Astrocyte (in vitro differentiated cells and primary cell): ENCODE measurements around the gene TMEM235. TPM values are rescaled to one million over a fixed set of nuclear protein-coding genes. Genes with fewer than 3 reads are reported as not detected.

ENCODE experiments used
- DNase-seq: peaks from one replicate; pipeline ENCODE4 v3.0.0-alpha.2; 2010; ENCODE audit warnings: low read depth
- FAIRE-seq: peaks from 2 replicates; lab custom pipeline; 2011; peaks lifted over from hg19 to GRCh38; lab: Jason Lieb, UNC
- H2AFZ ChIP-seq: 2 replicates; pipeline ENCODE4 v1.6.0; 2012; ENCODE audit warnings: low read depth, low read length, inconsistent platforms
- H3K27ac ChIP-seq: 2 replicates; pipeline ENCODE4 v1.5.1; 2011; ENCODE audit warnings: low read depth, low read length, inconsistent platforms
- H3K27me3 ChIP-seq: 2 replicates; pipeline ENCODE4 v1.6.0; 2011; ENCODE audit warnings: low read length, inconsistent platforms; ENCODE audit not compliant: insufficient read depth
- H3K36me3 ChIP-seq: 2 replicates; pipeline ENCODE4 v1.5.1; 2011; ENCODE audit warnings: low read length, inconsistent platforms; ENCODE audit not compliant: insufficient read depth
- H3K4me1 ChIP-seq: 2 replicates; pipeline ENCODE4 v1.5.1; 2011; ENCODE audit warnings: low read length, inconsistent platforms; ENCODE audit not compliant: insufficient read depth
- H3K4me2 ChIP-seq: 2 replicates; pipeline ENCODE4 v1.6.0; 2012; ENCODE audit warnings: low read length, inconsistent platforms
- H3K4me3 ChIP-seq: 2 replicates; pipeline ENCODE4 v1.5.1; 2011; ENCODE audit warnings: low read depth, mild to moderate bottlenecking, low read length, inconsistent platforms; ENCODE audit not compliant: insufficient read depth
- H3K79me2 ChIP-seq: 2 replicates; pipeline ENCODE4 v1.6.0; 2012; ENCODE audit warnings: mild to moderate bottlenecking, low read length, inconsistent platforms; ENCODE audit not compliant: insufficient read depth
- H3K9ac ChIP-seq: 2 replicates; pipeline ENCODE4 v1.6.0; 2012; ENCODE audit warnings: mild to moderate bottlenecking, low read length, inconsistent platforms
- H3K9me3 ChIP-seq: 2 replicates; pipeline ENCODE4 v1.5.1; 2012; ENCODE audit warnings: low read depth, mild to moderate bottlenecking, low read length, inconsistent platforms; ENCODE audit not compliant: insufficient read depth
- H4K20me1 ChIP-seq: 2 replicates; pipeline ENCODE4 v1.6.0; 2012; ENCODE audit warnings: low read length, inconsistent platforms; ENCODE audit not compliant: insufficient read depth
- H3K27ac Mint-ChIP-seq: one replicate; pipeline ENCODE4 v1.8.0; 2021; ENCODE audit warnings: mild to moderate bottlenecking, mixed read lengths; ENCODE audit not compliant: unreplicated experiment
- H3K27me3 Mint-ChIP-seq: one replicate; pipeline ENCODE4 v1.8.0; 2021; ENCODE audit warnings: low read depth, mixed read lengths; ENCODE audit not compliant: unreplicated experiment
- H3K36me3 Mint-ChIP-seq: one replicate; pipeline ENCODE4 v1.8.0; 2021; ENCODE audit warnings: low read depth, mixed read lengths; ENCODE audit not compliant: unreplicated experiment
- H3K4me1 Mint-ChIP-seq: one replicate; pipeline ENCODE4 v1.8.0; 2021; ENCODE audit warnings: low read depth, mixed read lengths; ENCODE audit not compliant: unreplicated experiment
- H3K4me3 Mint-ChIP-seq: one replicate; pipeline ENCODE4 v1.8.0; 2021; ENCODE audit warnings: mild to moderate bottlenecking, moderate library complexity, mixed read lengths; ENCODE audit not compliant: unreplicated experiment
- H3K9me3 Mint-ChIP-seq: one replicate; pipeline ENCODE4 v1.8.0; 2021; ENCODE audit warnings: mild to moderate bottlenecking, mixed read lengths; ENCODE audit not compliant: unreplicated experiment
- CTCF ChIP-seq: IDR thresholded peaks from 2 replicates; pipeline ENCODE4 v1.5.1; 2011; ENCODE audit warnings: low read depth, mild to moderate bottlenecking, inconsistent platforms, low read length, moderate library complexity; ENCODE audit not compliant: insufficient read depth
- EZH2 ChIP-seq: IDR thresholded peaks from 2 replicates; pipeline ENCODE4 v1.6.1; 2012; ENCODE audit warnings: mild to moderate bottlenecking, low read length, inconsistent platforms; ENCODE audit not compliant: insufficient read depth
- total RNA-seq: library from RNA; stranded (reverse); gene quantifications from 2 replicates; pipeline ENCODE4 v1.2.1, GENCODE V29; 2021

Gene TMEM235
- total RNA-seq, 1 donor from 2014 or later: not detected

GRCh38 chr17:78255029-78255656 is 23.7 kb downstream of the TMEM235 start:
- Mint-ChIP-seq H3K27ac (no peak overlapping the region), H3K4me1 (peaks cover 5% of the 10 kb centered on the region), H3K36me3 (no peaks in the 10 kb centered on the region), H3K9me3 (no peaks in the 10 kb centered on the region), H3K4me3 (peak overlapping the region; percentile 86), H3K27me3 (peaks cover 4% of the 10 kb centered on the region)
- no peak overlapping the region for H3K4me2 ChIP-seq
- FAIRE-seq (no peak), DNase-seq (no peak)
- no peaks in the 10 kb centered on the region for H4K20me1 ChIP-seq
- no peak overlapping the region for H3K9ac ChIP-seq
- H3K27ac ChIP-seq: no peak overlapping the region
- H2AFZ ChIP-seq: no peak overlapping the region
- no peaks in the 10 kb centered on the region for H3K27me3 ChIP-seq
- no peak for TF ChIP-seq EZH2
- H3K4me1 ChIP-seq: peaks cover 4% of the 10 kb centered on the region
- no peak overlapping the region for H3K4me3 ChIP-seq
- no peaks in the 10 kb centered on the region for H3K9me3 ChIP-seq
- no peaks in the 10 kb centered on the region for H3K79me2 ChIP-seq
- no peaks in the 10 kb centered on the region for H3K36me3 ChIP-seq

- H3K27me3 Mint-ChIP-seq: peaks cover 4% of the 10 kb centered on the region
- Histone ChIP-seq H3K4me1 (peaks cover 4% of the 10 kb centered on the region), H3K4me2 (no peak overlapping the region), H3K9ac (no peak overlapping the region), H2AFZ (no peak overlapping the region), H3K27ac (no peak overlapping the region), H3K9me3 (no peaks in the 10 kb centered on the region), H3K79me2 (no peaks in the 10 kb centered on the region), H3K27me3 (no peaks in the 10 kb centered on the region), H4K20me1 (no peaks in the 10 kb centered on the region), H3K36me3 (no peaks in the 10 kb centered on the region), H3K4me3 (no peak overlapping the region)
- no peaks in the 10 kb centered on the region for H3K9me3 Mint-ChIP-seq
- peak overlapping the region; percentile 66 for H3K27ac Mint-ChIP-seq
- no peaks in the 10 kb centered on the region for H3K36me3 Mint-ChIP-seq
- FAIRE-seq (no peak), DNase-seq (no peak)
- TF ChIP-seq EZH2 (no peak), CTCF (no peak)
- no peak overlapping the region for H3K4me3 Mint-ChIP-seq
- peaks cover 5% of the 10 kb centered on the region for H3K4me1 Mint-ChIP-seq
Measured at GRCh38 chr17:78255953-78256706, 24.7 kb downstream of the TMEM235 start.

GRCh38 chr17:78256707-78257591 is 25.5 kb downstream of the TMEM235 start:
- no peak overlapping the region for H3K27ac ChIP-seq
- H3K27ac Mint-ChIP-seq: peak overlapping the region; percentile 66

More at GRCh38 chr17:78256707-78257591, 25.5 kb downstream of the TMEM235 start:
- Histone ChIP-seq H3K4me3 (no peak overlapping the region), H3K27me3 (no peaks in the 10 kb centered on the region), H4K20me1 (no peaks in the 10 kb centered on the region), H3K4me1 (peaks cover 4% of the 10 kb centered on the region), H3K79me2 (no peaks in the 10 kb centered on the region), H3K36me3 (no peaks in the 10 kb centered on the region), H3K9ac (no peak overlapping the region), H2AFZ (no peak overlapping the region), H3K4me2 (no peak overlapping the region), H3K9me3 (no peaks in the 10 kb centered on the region)
- peaks cover 5% of the 10 kb centered on the region for H3K4me1 Mint-ChIP-seq
- peaks cover 4% of the 10 kb centered on the region for H3K27me3 Mint-ChIP-seq
- no peaks in the 10 kb centered on the region for H3K36me3 Mint-ChIP-seq
- TF ChIP-seq CTCF (no peak), EZH2 (no peak)
- DNase-seq (no peak), FAIRE-seq (no peak)
- no peaks in the 10 kb centered on the region for H3K9me3 Mint-ChIP-seq
- H3K4me3 Mint-ChIP-seq: no peak overlapping the region
